A673 (cell line): ENCODE measurements around the gene COA8. TPM values are rescaled to one million over a fixed set of nuclear protein-coding genes. Genes with fewer than 3 reads are reported as not detected.
A peak's percentile ranks its signal among the peaks of the same experiment; 100 is the strongest.

ENCODE experiments used
- BruUV-seq: library from RNA; stranded (reverse); fragments of 400-500 nt; replicated peaks from 2 replicates; lab custom pipeline; 2021; lab: Mats Ljungman, UMichigan
- CTCF ChIA-PET: fragments of 300-600 bp; sonication (Branson Sonifier 250); formaldehyde crosslinking; loops from one replicate; lab custom pipeline; 2022; ENCODE audit warnings: antibody characterized with exemption; lab: Charles Lee
- POLR2A ChIA-PET: fragments of 300-600 bp; sonication (Branson Sonifier 250); formaldehyde crosslinking; loops from one replicate; lab custom pipeline; 2022; ENCODE audit warnings: antibody characterized with exemption; ENCODE audit not compliant: low non-redundant PET; lab: Charles Lee
- DNase-seq: peaks from one replicate; pipeline ENCODE4 v3.0.0-alpha.2; 2015; ENCODE audit warnings: low spot score
- H3K27ac ChIP-seq: fragments of 200-600 bp; sonication (generic); 2 replicates; pipeline ENCODE4 v1.5.1; 2016; ENCODE audit warnings: mixed run types, low read depth, mild to moderate bottlenecking, mixed read lengths, antibody characterized with exemption, low read length; ENCODE audit not compliant: poor library complexity, severe bottlenecking
- H3K27me3 ChIP-seq: fragments of 200-600 bp; sonication (generic); replicated peaks from 2 replicates; pipeline ENCODE4 v1.6.1; 2017; ENCODE audit warnings: mixed run types, low read depth, mild to moderate bottlenecking, mixed read lengths, antibody characterized with exemption, low read length; ENCODE audit not compliant: insufficient read depth, poor library complexity
- H3K36me3 ChIP-seq: fragments of 200-600 bp; sonication (generic); 2 replicates; pipeline ENCODE4 v1.6.1; 2016; ENCODE audit warnings: mixed run types, mild to moderate bottlenecking, mixed read lengths, antibody characterized with exemption, low read length; ENCODE audit not compliant: insufficient read depth, poor library complexity, severe bottlenecking
- H3K4me1 ChIP-seq: fragments of 200-600 bp; sonication (generic); 2 replicates; pipeline ENCODE4 v1.6.1; 2017; ENCODE audit warnings: mixed run types, mild to moderate bottlenecking, mixed read lengths, antibody characterized with exemption, low read length; ENCODE audit not compliant: insufficient read depth, poor library complexity, severe bottlenecking
- H3K4me3 ChIP-seq: fragments of 200-600 bp; sonication (generic); 2 replicates; pipeline ENCODE4 v1.5.1; 2016; ENCODE audit warnings: low read depth, mixed run types, mild to moderate bottlenecking, mixed read lengths, low read length; ENCODE audit not compliant: poor library complexity, severe bottlenecking
- H3K9me3 ChIP-seq: fragments of 200-600 bp; sonication (generic); 2 replicates; pipeline ENCODE4 v1.6.1; 2016; ENCODE audit warnings: mixed run types, low read depth, mild to moderate bottlenecking, mixed read lengths, antibody characterized with exemption, low read length; ENCODE audit not compliant: poor library complexity, severe bottlenecking
- EZH2 ChIP-seq: fragments of 200-600 bp; sonication (generic); IDR thresholded peaks from 2 replicates; pipeline ENCODE4 v1.6.1; 2017; ENCODE audit warnings: borderline replicate concordance, low read depth, mild to moderate bottlenecking, mixed read lengths, antibody characterized with exemption, low read length; ENCODE audit not compliant: poor library complexity, severe bottlenecking
- intact Hi-C: fragments of 100-400 bp; cut with micrococcal nuclease; formaldehyde crosslinking; loops from one replicate; pipeline ENCODE4 v1.10.0; 2022; ENCODE audit not compliant: unreplicated experiment
- total RNA-seq: library from RNA; stranded (reverse); gene quantifications from 2 replicates; pipeline ENCODE4 v1.2.3, GENCODE V29; 2021
- TF ChIP-seq, protein P1 (sequence below): fragments of 300-800, 200-600 bp; sonication (generic); conservative IDR thresholded peaks from 2 replicates; pipeline ENCODE4 v1.5.1; 2017; ENCODE audit warnings: low read depth, mild to moderate bottlenecking, antibody characterized with exemption, low read length, moderate library complexity, mixed read lengths

COA8 gene
- total RNA-seq, 1 experiment from 2014 or later = 51.0 TPM

DNA sequence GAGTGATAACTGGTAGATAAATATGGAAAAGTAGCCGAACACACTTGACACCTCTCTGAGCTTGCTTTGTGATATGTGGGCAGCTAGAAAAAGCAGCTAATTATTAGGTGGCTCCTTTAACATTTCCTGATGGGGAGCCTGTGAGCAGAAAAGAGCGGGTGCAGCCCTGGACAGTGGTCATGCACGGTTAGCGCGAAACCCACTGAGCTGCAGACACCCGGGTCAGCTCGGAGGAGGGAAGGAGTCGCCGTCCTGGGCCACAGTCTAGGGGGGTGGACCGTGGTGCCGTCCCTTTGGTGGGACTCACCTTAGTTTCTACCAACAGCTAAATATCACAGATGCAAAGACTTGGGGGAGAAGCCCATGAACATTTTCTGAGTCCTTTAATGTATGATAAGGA is 6.6 kb downstream of the COA8 start:
- no peaks in the 10 kb centered on the region for H3K9me3 ChIP-seq
- intact Hi-C loops = no loop called here
- POLR2A ChIA-PET = no interaction called here
- H3K36me3 ChIP-seq = peaks cover 9% of the 10 kb centered on the region
- H3K4me3 ChIP-seq = peak overlapping the region; percentile 2
- CTCF ChIA-PET = interaction anchor here (0.7 kb wide), 1 partner anchor 154 kb away, joined by 3 read pairs; no protein-coding TSS in a partner anchor
- H3K27ac ChIP-seq = peak overlapping the region; percentile 71
- TF ChIP-seq EZH2 = no peak
- TF ChIP-seq, protein P1, sequence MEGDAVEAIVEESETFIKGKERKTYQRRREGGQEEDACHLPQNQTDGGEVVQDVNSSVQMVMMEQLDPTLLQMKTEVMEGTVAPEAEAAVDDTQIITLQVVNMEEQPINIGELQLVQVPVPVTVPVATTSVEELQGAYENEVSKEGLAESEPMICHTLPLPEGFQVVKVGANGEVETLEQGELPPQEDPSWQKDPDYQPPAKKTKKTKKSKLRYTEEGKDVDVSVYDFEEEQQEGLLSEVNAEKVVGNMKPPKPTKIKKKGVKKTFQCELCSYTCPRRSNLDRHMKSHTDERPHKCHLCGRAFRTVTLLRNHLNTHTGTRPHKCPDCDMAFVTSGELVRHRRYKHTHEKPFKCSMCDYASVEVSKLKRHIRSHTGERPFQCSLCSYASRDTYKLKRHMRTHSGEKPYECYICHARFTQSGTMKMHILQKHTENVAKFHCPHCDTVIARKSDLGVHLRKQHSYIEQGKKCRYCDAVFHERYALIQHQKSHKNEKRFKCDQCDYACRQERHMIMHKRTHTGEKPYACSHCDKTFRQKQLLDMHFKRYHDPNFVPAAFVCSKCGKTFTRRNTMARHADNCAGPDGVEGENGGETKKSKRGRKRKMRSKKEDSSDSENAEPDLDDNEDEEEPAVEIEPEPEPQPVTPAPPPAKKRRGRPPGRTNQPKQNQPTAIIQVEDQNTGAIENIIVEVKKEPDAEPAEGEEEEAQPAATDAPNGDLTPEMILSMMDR = no peak
- no peak for DNase-seq
- BruUV-seq = TSS peak; percentile 17
- H3K27me3 ChIP-seq = no peaks in the 10 kb centered on the region
- H3K4me1 ChIP-seq = peaks cover 22% of the 10 kb centered on the region

DNA sequence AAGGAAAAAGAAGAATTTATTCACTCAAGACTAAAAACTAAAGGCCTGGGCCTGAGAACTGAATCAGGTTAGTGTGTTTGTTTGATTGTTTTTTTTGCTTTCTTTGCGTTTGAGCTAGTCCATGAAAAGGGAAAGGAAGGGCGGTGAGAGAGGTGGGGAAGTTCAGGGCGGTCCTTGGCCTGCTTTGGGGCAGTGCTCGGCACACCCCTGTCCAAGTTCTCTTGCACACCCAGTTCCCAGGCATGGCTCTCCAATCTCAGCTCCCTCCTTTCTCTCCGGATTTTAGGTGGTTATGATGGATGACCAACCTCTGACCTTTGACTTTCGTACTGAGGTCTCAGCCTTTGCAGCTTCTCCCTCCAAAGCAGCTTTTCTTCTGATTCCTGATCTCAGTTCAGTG is 11.3 kb downstream of the COA8 start:
- ChIA-PET POLR2A (no interaction called here), CTCF (no interaction called here)
- H3K36me3 ChIP-seq = peaks cover 15% of the 10 kb centered on the region
- intact Hi-C loops = loop anchor here (5.0 to 10.0 kb wide), 2 partner anchors 108 to 411 kb away; no protein-coding TSS in a partner anchor
- H3K4me3 ChIP-seq = no peak overlapping the region
- H3K27me3 ChIP-seq = no peaks in the 10 kb centered on the region
- H3K9me3 ChIP-seq = no peaks in the 10 kb centered on the region
- peaks cover 19% of the 10 kb centered on the region for H3K4me1 ChIP-seq
- no peak overlapping the region for H3K27ac ChIP-seq
- TF ChIP-seq EZH2 = no peak
- TF ChIP-seq, protein P1 = no peak
- no peak for DNase-seq
- BruUV-seq = TSS peak; percentile 23

DNA sequence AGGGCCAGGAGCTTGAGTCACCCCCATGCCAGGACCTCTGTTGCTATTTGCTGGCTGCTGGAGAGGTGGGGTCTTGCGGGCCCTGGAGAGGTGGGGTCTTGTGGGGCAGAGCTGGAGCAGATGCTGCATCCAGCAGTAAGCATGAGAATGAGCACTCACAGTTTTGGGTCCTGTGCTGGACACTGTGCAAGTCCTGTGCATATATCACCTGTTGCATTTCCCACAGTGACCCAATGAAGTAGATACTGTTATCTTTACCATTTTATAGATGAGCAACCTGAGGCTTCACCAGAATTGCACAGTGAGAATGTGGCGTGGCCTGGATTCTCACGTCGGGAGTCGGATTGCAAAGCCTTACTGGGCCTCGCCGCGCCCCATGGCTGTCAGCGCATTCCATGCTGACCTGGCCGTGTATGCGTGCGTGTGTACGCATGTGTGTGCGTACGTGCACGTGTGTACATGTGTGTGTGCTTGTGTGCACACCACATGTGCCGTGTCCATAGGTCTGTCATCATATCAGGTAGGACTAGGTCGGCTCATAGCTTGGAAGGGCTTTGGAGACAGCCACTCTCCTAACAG is 12.0 kb downstream of the COA8 start:
- POLR2A ChIA-PET = no interaction called here
- Histone ChIP-seq H3K27ac (no peak overlapping the region), H3K4me1 (peaks cover 14% of the 10 kb centered on the region), H3K27me3 (no peaks in the 10 kb centered on the region), H3K4me3 (no peak overlapping the region), H3K36me3 (peaks cover 15% of the 10 kb centered on the region), H3K9me3 (no peaks in the 10 kb centered on the region)
- intact Hi-C loops = loop anchor here (5.0 to 10.0 kb wide), 2 partner anchors 108 to 410 kb away; no protein-coding TSS in a partner anchor
- CTCF ChIA-PET = no interaction called here
- no TSS peak for BruUV-seq
- no peak for TF ChIP-seq EZH2
- TF ChIP-seq, protein P1 = no peak
- DNase-seq = no peak
